Measurements from ENCODE around the gene ZDHHC22.
"Not testable (repeated sequence)": the region's sequence is repeated elsewhere in the genome, so short reads cannot be mapped to it uniquely, and the experiment has no call there.

The ZDHHC22 gene, protein sequence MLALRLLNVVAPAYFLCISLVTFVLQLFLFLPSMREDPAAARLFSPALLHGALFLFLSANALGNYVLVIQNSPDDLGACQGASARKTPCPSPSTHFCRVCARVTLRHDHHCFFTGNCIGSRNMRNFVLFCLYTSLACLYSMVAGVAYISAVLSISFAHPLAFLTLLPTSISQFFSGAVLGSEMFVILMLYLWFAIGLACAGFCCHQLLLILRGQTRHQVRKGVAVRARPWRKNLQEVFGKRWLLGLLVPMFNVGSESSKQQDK

GRCh38 chr14:77141214-77142004 lies at the start of gene ZDHHC22:
TSS of gene ZDHHC22 (minus strand) at chr14:77141791. CDS start at chr14:77139738, 2,053 bp downstream.
- DNase-seq (ENCODE audit: low spot score) = no peak

- peak; percentile 20 for DNase-seq (ENCODE audit: low spot score)
Observed at GRCh38 chr14:77190977-77191376, 49.4 kb upstream of the ZDHHC22 start.

- DNase-seq (ENCODE audit: low spot score) = no peak
Observed at GRCh38 chr14:77189479-77189878, 47.9 kb upstream of the ZDHHC22 start.

- DNase-seq (ENCODE audit: low spot score) = no peak
Observed at GRCh38 chr14:77187649-77188012, 46.0 kb upstream of the ZDHHC22 start.

DNA sequence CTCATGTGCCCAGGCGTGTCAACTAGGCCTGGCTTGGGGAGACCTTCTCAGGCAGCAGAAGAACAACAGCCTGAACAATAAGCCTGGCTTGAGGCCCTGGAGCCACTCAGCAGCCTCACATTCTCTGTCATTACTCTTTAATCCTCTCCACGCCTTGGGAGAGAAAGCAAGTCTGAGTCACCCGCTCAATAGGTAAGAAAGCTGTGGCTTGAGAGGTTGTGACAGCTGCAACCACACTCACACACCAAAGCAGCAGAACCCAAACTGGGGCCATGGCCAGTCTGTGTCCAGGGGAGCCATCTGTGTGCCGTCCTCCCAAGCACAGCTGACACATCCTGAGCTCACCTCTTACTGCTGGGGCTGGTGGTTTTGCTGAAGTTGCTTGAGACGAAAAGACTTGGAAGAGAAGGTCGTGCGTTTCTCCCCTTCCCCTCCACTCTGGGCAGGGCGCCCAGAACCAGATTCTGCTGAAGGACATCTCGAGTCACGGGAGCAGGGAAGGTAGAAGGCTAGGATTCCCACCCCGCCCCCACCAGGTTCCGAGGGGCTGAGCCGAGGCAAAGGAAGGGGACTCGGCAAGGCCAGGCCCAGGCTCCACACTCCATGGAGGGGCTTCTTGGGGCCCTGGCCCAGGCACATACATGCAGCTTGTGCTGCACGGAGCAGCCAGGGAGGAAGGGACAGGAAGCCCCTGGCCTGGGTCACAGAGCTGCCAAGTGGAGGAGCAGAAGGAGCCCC lies 45.5 kb upstream of the ZDHHC22 start:
- DNase-seq (ENCODE audit: low spot score) = peak; percentile 19

DNA sequence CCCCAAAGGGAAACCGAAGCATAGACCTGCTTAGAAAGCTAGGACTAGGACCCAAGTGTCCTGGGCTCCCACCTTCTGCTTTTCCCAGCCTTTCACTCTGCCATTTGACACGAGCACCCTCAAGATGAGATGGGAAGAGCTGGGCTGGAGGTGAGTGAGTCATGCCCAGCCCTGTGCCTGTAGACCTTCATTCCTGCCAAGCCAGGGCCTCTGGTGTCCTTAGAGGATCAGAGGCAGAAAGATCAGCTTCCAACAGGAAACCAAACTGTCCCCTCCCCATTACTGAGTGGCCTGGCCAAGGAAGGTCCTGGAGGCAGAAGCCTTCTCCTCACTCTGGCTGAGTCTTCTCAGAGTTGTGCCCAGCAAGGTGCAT lies 43.5 kb upstream of the ZDHHC22 start:
- no peak for DNase-seq (ENCODE audit: low spot score)

DNA sequence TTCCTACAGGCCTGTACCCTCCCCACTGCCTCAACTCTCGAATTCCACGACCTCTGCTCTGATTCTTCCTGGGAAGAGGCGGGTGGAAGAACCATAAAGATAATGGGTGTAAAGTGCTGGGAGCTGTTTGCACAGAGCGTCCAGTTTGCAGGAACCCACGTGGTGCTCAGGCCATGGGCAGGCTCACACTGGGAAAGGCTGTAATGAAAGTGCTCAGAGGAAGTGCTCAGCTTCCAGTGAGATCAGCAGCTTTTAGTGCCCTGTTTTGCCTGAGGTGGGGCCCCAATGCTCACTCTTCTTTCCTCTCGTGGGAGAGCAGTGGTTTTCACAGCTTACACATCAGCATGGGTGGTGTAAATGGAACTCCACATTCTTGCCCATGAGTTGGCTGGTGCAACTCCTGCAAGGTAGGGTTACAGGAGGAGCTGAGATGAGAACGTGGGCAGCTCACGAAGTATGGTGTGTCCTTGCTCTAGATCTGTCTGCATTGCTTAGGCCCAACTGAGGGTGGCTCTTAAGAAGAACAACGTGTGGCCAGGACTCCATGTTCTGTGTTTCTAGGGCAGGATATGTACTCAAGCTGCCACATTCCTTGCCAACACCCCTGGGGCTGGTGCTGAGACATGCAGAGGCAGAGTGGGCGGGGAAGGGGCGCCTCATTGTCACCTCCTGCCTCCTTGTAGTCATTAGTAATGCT lies 43.0 kb upstream of the ZDHHC22 start:
- no peak for DNase-seq (ENCODE audit: low spot score)

- no peak for DNase-seq (ENCODE audit: low spot score)
Observed at GRCh38 chr14:77183896-77184295, 42.3 kb upstream of the ZDHHC22 start.

GRCh38 chr14:77181603-77182437 lies 40.2 kb upstream of the ZDHHC22 start, which contains the start of gene TMEM63C:
TSS of gene TMEM63C (plus strand) at chr14:77181798. CDS start at chr14:77218814, 37,016 bp downstream.
- DNase-seq (ENCODE audit: low spot score) = peak; percentile 27

- DNase-seq (ENCODE audit: low spot score) = no peak
Observed at GRCh38 chr14:77180726-77181602, 39.4 kb upstream of the ZDHHC22 start.

DNA sequence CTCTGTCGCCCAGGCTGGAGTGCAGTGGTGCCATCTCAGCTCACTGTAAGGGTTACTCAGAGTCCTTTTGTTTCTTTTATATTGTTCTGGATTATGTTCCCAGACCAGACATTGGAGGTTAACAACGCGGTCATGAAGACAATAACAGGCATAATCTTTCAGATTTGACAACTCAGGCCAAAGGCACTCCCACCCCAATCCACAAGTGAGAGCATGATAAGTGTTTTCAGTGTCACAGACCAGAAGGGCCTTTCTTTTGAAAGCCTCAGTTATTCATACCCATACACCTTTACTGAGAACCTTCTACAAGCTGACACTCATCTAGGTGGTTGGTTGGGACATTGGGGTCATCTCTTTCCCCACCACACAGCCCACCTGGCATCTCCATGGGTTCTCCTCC lies 37.1 kb upstream of the ZDHHC22 start:
- no peak for DNase-seq (ENCODE audit: low spot score)

DNA sequence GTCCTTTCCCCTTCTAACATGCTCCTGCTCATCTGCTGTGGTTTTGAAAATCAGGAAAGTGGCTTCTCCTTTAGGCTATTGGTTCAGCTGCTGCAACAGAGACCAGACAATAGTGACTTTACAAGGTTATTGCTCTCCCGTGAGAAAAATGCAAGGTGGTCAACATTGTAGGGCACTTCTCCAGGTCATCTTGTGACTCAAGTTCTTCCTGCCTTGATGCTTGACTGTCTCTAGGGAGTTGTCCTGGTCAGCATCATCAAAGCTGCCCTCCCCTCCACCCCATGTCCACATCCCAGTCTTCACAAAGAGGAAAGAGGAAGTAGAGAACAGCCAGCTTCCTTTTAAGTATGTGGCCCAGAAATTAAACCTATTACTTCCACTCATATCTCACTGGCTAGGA lies 36.1 kb upstream of the ZDHHC22 start:
- no peak for DNase-seq (ENCODE audit: low spot score)

DNA sequence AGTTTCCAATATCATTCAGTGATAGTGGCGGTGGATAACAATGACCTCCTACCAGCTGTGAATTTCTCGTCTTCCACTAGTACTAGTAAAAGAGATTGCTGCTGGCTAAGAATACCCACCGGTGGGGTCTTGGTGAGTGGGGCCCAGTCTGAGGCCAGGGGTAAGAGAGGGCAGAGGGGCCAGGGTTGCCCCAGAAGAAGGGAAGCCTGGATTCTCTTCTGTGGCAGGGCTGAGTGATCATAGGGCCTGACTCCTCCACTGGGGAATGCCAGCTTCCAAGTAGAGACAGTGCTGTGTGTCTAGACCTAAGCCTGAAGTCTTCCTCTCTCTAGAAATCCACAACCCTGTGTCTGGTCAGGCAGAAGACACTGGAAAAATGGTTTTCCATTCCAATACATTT lies 34.3 kb upstream of the ZDHHC22 start:
- DNase-seq (ENCODE audit: low spot score) = no peak

GRCh38 chr14:77173911-77174617 lies 32.5 kb upstream of the ZDHHC22 start:
- DNase-seq (ENCODE audit: low spot score) = not testable (repeated sequence)

- no peak for DNase-seq (ENCODE audit: low spot score)
Observed at GRCh38 chr14:77172916-77173315, 31.3 kb upstream of the ZDHHC22 start.

DNA sequence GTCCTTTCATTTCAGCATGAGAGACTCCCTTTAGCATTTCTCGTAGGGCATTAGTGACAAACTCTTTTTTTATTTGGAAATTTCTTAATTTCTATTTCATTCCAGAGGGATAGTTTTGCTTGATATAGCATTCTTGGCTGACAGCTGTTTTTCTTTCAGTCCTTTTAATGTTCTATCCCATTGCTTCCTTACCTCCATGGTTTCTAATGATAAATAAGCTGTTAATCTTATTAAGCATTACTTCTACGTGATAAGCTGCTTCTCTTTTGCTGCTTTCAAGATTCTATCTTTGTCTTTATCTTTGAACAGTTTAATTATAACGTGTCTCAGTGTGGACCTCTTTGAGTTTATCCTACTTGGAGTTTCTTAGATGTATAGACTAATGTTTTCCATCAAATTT lies 28.5 kb upstream of the ZDHHC22 start:
- DNase-seq (ENCODE audit: low spot score) = no peak

DNA sequence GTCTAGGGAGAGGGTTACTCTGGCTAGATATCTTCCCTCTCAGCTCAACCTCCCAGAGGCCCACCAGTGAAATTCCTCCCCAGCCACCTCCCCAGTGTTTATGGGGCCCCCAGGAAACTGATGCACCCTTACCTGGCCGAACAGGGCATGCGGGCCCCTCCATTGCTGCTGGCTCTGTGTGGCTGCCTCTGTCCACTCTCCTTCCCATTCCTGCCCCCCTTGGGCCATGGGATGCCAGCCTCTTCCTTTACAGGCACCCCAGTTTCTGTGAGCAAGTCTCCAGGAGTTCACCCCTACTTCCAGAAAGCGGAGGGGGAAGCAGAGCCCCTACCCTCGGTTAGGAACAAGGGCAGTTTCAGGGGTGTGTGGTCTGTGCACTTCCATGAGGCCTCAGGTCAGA lies 19.4 kb upstream of the ZDHHC22 start:
- DNase-seq (ENCODE audit: low spot score) = no peak

DNA sequence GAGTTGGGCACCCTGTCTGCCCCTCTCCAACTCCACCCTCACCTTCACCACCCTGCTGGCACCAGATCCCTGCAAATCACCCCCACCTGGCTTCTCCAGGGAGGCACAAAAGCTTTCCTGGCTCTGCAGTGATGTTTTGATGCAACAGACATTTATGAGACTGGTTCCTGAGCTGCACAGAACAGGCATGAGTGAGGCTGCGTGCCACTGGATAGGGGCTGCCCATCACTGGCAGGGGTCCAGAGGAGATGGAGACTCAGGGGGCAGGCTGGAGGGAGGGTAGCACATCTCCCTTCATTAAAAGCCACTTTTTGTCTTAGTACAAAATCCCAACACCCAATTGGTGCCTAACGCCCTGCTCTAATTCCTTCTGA lies 17.3 kb upstream of the ZDHHC22 start:
- no peak for DNase-seq (ENCODE audit: low spot score)

- DNase-seq (ENCODE audit: low spot score) = peak; percentile 50
Observed at GRCh38 chr14:77158175-77158881, 16.7 kb upstream of the ZDHHC22 start.

All from RKO (cell line).